Measurements from ENCODE around the gene MAP3K5.
A peak's percentile ranks its signal among the peaks of the same experiment; 100 is the strongest.

Gene MAP3K5

GRCh38 chr6:136550330-136551071 lies 241.8 kb downstream of the MAP3K5 start, which contains the start of gene MAP7:
Gene MAP7, minus strand, starts transcription at chr6:136550422. Its CDS starts 14 bp downstream, at chr6:136550408.
- peak; percentile 72 for DNase-seq (ENCODE audit: low read depth)
- H3K4me3 ChIP-seq (ENCODE audit: low read depth, low read length), result peak within 1 kb of the TSS; percentile 54
- peak; percentile 77 for TF ChIP-seq CTCF (IDR thresholded peaks at IDR 0.05; ENCODE audit: insufficient read depth, low read depth, low read length, missing control alignments)

GRCh38 chr6:136550045-136550329 lies 242.3 kb downstream of the MAP3K5 start:
- TF ChIP-seq CTCF (IDR thresholded peaks at IDR 0.05; ENCODE audit: insufficient read depth, low read depth, low read length, missing control alignments), result no peak
- H3K4me3 ChIP-seq (ENCODE audit: low read depth, low read length), result peak overlapping the region; percentile 54
- DNase-seq (ENCODE audit: low read depth), result no peak

- peak overlapping the region; percentile 47 for H3K4me3 ChIP-seq (ENCODE audit: low read depth, low read length)
- TF ChIP-seq CTCF (IDR thresholded peaks at IDR 0.05; ENCODE audit: insufficient read depth, low read depth, low read length, missing control alignments), result no peak
- no peak for DNase-seq (ENCODE audit: low read depth)
These were observed 242.8 kb downstream of the MAP3K5 start for GRCh38 chr6:136549300-136550044.

- DNase-seq (ENCODE audit: low read depth), result no peak
- TF ChIP-seq CTCF (IDR thresholded peaks at IDR 0.05; ENCODE audit: insufficient read depth, low read depth, low read length, missing control alignments), result no peak
- H3K4me3 ChIP-seq (ENCODE audit: low read depth, low read length), result no peak overlapping the region
These were observed 243.5 kb downstream of the MAP3K5 start for GRCh38 chr6:136548582-136549299.

- no peak for TF ChIP-seq CTCF (IDR thresholded peaks at IDR 0.05; ENCODE audit: insufficient read depth, low read depth, low read length, missing control alignments)
- DNase-seq (ENCODE audit: low read depth), result no peak
- no peak overlapping the region for H3K4me3 ChIP-seq (ENCODE audit: low read depth, low read length)
These were observed 244.4 kb downstream of the MAP3K5 start for GRCh38 chr6:136547871-136548270.

GRCh38 chr6:136547336-136547735 lies 244.9 kb downstream of the MAP3K5 start:
- peak; percentile 56 for TF ChIP-seq CTCF (IDR thresholded peaks at IDR 0.05; ENCODE audit: insufficient read depth, low read depth, low read length, missing control alignments)
- peak; percentile 25 for DNase-seq (ENCODE audit: low read depth)
- H3K4me3 ChIP-seq (ENCODE audit: low read depth, low read length), result no peak overlapping the region
